Peyer's patch (tissue), 4 donors: ENCODE measurements around the gene SLC4A8.

Experiments used
- POLR2A ChIP-seq, 2 donors: fragments of 450-650 bp; IDR thresholded peaks; one replicate each; pipeline ENCODE4 v1.5.1; 2017; ENCODE audit warnings: antibody characterized with exemption in 2 of 2, mild to moderate bottlenecking in 2 of 2, moderate library complexity in 2 of 2
- TF ChIP-seq, protein P1 (sequence below), 6 experiments: fragments of 450-650 bp in 4 of 6; fragments of 200-600 bp in 2 of 6; sonication (generic) in 1 of 6; IDR thresholded peaks; one replicate each; pipeline ENCODE4 v1.5.1; 2017 to 2019; ENCODE audit warnings: antibody characterized with exemption in 6 of 6, mild to moderate bottlenecking in 3 of 6, moderate library complexity in 1 of 6

DNA sequence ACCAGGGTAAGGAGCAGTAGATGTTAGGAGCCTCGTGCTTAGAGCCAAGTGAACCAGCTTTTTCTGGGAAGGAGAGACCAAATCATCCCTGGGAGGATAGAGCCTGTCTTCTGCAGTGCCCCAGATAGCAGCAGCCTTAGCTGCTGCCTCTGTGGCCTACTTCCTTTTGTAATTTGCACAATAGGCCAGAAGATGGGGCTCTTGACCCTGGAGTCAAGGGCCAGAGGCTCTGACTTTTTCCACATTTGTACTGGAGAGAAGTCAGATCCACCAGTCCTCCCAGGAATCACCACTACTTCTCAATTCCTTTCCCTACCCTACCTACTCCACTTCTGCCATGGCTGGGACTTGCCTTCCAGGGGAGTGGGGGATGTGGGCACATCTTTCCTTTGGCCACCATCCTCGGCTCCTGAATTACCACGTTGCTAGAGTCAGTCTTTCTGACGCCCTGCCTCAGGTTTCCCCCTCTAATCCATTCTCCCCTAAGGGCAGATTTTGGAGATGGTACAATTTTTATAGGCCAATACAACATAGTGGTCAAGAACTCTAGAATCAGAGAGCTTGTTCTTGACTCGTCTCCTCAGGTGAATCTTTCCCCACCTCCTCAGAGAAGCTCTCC is 3.3 kb upstream of the SLC4A8 start:
- TF ChIP-seq, protein P1, sequence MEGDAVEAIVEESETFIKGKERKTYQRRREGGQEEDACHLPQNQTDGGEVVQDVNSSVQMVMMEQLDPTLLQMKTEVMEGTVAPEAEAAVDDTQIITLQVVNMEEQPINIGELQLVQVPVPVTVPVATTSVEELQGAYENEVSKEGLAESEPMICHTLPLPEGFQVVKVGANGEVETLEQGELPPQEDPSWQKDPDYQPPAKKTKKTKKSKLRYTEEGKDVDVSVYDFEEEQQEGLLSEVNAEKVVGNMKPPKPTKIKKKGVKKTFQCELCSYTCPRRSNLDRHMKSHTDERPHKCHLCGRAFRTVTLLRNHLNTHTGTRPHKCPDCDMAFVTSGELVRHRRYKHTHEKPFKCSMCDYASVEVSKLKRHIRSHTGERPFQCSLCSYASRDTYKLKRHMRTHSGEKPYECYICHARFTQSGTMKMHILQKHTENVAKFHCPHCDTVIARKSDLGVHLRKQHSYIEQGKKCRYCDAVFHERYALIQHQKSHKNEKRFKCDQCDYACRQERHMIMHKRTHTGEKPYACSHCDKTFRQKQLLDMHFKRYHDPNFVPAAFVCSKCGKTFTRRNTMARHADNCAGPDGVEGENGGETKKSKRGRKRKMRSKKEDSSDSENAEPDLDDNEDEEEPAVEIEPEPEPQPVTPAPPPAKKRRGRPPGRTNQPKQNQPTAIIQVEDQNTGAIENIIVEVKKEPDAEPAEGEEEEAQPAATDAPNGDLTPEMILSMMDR (IDR thresholded peaks at IDR 0.05): peak in 5 of 6 experiments; percentile 16 to 78 (median 71)
- TF ChIP-seq POLR2A (IDR thresholded peaks at IDR 0.05): no peak
